Stimulated activated CD8-positive, alpha-beta memory T cell treated with anti-CD3 and anti-CD28 coated beads, Interleukin-15, amount 100 ng/mL, for 24 hours (primary cell): Measurements from ENCODE around the gene NPSR1.
"Not testable (repeated sequence)": the region's sequence is repeated elsewhere in the genome, so short reads cannot be mapped to it uniquely, and the experiment has no call there.

Experiments
- DNase-seq: peaks from one replicate; pipeline ENCODE4 v3.0.0-alpha.2; 2020; ENCODE audit warnings: low read depth

Gene NPSR1

DNA sequence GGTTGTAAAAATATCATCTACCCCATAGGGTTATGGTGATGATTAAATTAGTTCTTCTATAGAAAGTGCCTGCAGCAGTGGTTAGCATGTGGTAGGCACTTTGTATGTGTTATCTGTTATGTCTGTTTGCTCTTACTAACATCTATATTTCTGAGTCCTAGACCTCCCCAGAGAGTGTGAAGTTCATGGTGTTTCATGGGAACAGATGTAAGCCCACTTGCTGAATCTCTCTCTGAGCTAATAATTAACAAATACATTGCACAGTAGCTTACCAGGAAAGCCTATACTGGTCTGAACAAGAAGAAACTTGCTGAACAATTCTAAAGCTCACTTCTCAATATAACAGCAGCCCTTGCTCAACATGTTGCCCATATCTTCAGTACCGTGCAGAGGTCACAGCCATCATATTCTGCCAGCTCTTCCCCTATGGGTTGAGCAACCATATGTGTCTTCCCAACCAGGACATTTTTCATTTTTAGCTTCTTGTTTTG, 100.1 kb downstream of the NPSR1 start:
- DNase-seq, result no peak

DNA sequence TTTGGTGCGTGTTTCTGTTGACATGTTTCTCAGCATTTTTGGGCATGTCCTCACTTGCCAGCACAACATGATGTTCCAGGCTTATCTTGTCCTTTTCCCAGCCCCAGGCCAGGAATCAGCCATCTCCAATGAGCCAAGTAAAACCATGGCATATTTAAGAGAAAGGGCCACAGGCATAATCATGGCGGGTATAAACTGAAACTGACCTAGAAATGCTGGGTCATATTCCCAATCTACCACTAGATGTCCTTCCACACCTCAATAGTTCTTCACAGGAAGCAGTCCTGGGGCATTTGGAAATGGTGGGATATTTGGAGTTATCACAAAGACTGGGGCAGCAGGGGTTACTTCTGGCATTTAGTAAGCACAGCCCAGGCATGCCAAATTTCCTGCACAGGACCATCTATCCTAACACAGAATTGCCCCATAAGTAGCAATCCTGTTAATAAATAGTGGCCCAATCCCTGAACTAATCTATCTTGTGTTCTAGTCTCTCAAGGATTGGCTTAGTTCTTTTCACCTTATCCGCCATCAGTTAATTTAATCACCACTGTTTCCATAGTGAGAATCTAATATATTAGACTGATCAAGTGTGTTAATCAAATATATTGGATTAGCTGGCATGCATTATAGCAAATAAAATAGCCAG, 101.6 kb downstream of the NPSR1 start:
- DNase-seq, result no peak

DNA sequence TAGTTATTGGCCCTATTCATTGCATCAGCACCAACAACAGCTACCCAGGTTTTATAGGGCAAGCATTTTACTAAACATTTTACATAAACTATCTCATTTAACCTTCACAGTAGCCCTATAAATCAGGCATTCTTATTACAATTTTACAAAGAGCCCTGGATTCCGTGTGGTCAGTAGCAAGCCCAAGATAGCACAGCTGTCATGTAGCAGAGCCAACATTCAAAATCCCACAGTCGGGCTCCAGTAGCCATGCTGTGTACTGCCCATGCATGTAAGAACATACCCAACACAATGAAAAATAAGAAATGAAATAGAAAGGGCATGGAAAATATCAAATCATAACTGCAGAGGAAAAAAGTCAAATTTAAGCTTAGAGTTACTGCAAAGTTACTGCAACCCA, 102.3 kb downstream of the NPSR1 start:
- DNase-seq, result no peak

DNA sequence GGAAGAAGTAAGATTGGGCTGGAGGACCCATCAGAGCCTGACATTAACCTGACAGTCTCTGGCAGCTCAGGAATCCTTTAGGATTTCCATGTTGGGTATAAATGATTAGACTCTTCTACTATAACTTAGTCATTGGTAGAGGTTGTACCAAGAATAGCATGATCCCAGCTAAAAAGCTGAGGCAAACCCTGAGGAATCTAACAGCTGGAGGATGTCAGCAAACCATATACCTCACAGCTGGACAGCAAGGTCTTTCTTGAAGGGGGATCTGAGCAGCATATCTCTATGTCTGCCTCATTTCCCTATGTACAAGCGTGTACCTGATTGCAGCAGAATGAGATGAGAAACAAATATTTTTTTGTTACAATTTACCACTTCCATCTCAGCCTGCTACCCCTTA, 103.2 kb downstream of the NPSR1 start:
- DNase-seq, result no peak

DNA sequence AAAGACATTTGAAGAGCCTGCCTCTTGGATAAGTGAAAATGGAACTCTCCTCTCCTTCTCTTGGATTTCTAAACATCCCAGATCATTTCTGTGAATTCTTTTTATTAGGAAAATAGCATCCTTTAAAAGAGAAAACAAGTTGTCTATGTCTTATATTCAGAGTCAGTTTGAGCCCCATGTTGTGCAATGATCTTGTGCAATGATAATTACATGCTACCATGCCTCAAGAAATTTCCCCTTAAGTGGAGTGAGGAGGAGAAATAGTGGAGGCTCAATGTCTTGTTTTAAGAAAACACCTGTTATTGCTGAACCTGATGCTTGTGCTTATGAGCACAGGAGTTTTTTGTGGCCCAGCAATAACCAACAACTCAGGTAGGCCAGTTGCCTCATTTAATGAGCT, 103.6 kb downstream of the NPSR1 start:
- DNase-seq, result no peak

DNA sequence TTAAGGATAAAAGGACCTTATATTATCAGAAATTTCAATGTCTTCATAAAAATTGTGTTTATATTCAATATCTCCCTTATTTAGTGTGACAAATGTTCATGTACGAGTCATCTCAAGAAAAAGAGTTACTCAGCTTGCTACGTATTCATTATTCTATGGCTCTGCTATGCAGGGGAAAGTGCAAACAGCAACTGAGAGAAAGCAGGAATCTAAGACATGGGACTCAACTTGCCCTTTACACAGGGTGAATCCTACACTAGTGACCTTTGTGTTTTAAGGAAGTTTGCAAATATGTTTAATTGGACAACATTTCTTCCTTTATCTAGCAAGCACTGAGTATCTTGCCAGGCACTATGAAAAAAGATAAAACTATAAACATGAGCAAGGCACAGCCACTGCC, 104.7 kb downstream of the NPSR1 start:
- no peak for DNase-seq

DNA sequence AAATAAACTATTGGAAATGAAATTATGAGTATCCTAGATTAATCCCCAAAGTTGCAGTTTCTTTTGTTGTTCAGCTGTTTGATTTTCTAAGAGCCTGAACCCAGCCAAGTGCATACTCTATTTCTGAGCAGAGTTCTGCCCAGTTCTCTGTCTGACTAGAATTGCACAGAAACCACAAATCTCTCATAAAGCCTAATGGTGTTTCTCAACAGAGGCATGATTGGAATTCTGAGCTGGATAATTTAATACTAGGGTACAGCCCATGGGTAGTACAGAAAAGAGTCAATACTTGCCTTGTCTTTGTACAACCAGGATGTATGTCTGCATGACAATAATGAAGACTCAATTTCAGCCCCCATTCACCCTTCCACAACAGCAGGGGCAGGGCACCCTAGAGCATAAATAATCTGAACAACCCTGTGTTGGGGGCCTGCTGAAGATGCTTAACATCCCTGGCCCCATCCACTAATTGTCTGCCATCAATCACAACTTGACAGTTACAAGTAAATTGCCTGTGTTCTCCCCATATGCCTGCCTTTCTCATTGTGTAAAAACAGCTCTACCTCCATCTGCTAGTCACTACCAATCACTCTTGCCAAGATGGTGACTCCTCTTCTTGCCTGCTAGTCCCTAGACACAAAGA, 114.4 kb downstream of the NPSR1 start:
- no peak for DNase-seq

DNA sequence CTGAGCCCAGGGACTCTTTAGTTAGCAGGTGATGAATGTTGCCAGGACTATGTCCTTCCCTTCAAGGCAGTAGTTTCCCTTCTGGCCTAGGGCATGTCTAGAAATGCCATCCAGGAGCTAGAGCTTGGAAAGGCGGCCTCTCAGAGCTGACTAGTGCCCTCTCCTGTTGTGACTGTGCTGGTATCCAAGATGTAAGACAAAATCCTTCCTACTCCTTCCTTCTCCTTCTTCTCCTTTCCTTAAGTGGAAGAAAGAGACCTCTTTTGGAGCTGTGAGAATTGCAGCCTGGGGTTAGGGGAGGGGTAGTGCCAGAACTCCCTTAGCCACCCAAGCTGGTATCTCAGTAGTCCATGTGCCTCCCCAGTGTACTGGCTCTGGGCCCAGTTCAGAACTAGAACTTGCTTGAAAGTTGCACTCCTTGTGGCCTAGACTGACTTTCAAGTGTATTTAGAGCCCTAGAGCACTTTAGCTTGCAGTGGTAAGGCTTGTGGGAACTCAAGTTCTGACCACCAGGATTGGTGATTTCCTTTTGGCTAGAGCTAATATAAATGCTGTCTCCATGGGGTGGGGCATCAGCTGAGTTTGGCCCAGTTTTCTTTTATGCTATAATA, 118.8 kb downstream of the NPSR1 start:
- no peak for DNase-seq

DNA sequence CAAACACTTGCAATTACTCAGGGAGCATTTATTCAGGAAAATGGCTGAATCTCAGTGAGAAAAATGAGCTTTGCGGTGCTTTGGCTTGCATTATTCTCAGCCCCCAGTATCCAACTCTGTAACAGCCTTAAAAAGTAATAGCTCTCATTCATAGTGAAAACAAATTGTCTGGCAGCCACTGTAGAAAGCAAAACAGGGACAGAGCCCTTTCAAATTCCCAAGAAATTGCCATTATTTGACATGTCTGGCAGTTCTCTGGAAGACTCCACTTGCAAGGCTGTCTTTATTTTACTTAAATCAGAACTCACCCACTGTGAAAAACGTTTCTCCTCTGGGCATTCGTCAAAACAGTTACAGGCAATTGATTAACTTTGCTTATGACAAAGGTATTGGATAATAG, 122.5 kb downstream of the NPSR1 start:
- no peak for DNase-seq

DNA sequence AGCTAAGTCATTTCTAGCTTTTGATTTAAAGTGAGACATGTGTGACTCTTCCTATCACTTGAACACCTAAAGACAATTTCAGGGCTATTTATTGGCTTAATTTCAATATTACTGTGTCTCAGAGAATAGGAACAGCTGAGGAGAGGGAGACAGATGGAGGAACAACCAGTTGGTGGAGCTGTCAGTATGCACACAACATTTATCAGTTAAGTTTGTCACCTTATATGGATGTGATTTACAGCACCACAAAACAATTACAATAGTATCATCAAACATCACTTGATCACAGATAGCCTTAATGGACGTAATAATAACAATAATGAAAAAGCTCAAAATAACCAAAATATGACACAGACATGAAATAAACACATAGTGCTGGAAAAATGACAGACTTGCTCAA, 129.6 kb downstream of the NPSR1 start:
- no peak for DNase-seq

DNA sequence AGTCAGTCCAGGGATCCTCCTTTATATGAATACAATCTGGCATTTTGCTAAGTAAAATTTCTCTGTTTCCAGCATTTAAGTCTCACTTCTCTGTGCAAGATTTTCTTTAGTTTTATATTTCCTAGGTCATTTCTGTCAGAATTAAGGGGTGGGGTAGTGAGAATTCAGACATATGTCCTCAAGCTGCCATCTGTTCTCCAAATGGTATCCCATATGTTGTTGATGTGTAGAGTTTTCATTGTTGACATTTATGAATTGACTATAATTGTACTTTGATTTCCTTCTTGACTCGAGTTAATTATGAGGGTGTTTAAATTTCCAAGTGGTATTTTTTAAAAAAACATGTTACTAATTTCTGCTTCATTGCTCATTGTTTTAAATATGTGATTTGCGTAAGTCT, 148.8 kb downstream of the NPSR1 start:
- DNase-seq, result no peak

DNA sequence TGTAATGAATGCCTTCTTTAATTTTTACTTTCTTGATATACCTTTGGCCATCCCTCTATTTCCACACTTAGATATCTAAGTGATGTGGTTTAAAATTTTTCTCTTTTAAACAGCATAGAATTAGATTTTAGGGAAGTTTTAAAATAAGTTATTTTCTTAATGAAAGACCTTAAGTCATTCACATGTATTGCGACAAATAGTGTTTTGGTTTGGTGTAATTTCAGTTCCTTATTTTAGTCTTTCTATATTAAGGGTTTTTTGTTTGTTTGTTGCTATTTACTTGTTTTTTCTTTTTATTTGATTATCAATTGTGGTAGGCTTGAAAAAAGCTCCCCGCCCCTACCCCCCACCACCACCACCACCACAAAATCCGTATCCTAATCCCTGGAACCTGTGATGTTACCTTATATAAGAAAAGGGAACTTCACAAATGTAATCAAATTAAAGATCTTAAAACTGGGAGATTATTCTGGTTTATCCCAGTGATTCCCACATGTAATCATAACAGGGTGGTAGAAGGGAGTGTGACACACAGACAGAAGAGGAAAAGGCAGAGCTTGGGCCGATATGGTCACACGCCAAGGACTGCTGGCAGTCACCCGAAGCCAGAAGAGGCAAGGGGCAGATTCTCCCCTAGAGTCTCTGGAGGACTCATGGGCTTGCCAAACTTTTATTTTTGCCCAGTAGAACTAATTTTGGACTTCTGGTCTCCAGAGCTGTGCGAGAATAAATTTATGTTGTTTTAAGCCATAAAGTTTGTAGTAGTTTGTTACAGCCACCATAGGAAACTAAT, 149.7 kb downstream of the NPSR1 start:
- DNase-seq, result no peak

DNA sequence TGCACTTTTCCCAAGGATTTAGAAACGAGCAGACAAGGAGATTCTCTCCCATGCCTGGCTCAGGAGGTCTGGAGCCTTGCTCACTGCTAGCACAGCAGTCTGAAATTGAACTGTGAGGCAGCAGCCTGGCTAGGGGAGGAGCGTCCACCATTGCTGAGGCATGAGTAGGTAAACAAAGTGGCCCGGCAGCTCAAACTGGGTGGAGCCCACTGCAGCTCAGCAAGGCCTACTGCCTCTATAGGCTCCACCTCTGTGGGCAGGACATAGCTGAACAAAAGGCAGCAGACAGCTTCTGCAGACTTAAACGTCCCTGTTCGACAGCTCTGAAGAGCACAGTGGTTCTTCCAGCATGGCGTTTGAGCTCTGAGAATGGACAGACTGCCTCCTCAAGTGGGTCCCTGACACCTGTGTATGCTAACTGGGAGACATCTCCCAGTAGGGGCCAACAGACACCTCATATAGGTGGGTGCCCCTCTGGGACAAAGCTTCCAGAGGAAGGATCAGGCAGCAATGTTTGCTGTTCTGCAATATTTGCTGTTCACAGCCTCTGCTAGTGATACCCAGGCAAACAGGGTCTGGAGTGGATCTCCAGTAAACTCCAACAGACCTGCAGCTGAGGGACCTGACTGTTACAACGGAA, 156.3 kb downstream of the NPSR1 start:
- not testable (repeated sequence) for DNase-seq

DNA sequence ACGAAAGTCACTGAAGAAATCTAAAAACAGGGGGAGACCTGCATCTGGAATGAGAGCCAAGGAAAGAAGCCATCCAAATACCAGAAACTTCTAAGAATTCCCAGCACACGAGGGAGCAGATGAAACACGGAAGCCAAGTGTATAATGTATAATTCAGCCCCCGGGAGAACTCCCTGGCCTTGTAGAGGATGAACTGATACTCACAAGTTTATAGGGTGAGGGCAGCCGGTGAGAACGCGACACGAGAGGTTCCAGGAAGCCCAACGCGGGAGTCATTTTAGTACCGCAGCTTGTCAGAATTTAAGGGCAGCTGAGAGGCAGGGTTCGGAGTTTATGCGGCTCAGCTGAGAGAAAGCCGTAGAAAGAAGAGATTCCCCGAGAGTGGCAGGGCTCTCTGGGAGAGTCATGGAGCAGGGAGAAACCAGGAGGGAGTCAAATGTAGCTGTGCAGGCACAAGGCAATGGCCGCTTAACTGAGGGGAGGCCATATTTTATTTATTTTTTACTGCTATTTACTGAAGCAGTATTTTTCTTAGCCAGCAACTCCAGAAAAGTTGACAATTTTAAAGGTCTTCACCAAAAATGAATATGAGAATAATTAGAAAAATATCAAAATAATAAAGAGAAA, 164.0 kb downstream of the NPSR1 start:
- no peak for DNase-seq

DNA sequence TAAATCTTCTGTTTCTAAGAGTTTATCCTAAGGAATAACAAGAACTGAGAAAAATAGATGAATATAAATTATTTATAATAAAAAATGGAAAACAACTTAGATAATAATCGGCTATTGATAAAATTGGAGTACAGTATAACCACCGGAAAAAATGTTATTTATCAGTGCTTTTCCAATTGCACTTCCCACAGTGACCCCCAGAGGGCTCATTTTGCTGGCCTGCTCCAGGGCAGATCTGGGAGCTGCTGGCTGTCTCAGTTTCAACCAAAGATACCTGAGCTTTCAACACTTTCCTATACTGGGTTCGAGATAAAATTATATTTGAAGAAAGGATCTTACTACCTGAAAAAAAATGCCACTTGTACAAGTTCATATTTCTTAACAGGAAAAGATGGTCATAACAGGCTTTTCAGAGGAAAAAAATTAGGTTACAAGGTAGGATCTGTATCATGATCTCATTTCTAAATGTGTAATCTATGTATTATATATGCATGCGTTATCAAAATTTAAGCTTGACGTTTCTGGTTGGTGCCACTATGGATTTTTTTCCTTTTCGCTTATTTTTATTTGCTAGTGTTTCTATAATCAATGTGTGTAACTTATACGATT, 165.7 kb downstream of the NPSR1 start:
- DNase-seq, result peak; percentile 24

DNA sequence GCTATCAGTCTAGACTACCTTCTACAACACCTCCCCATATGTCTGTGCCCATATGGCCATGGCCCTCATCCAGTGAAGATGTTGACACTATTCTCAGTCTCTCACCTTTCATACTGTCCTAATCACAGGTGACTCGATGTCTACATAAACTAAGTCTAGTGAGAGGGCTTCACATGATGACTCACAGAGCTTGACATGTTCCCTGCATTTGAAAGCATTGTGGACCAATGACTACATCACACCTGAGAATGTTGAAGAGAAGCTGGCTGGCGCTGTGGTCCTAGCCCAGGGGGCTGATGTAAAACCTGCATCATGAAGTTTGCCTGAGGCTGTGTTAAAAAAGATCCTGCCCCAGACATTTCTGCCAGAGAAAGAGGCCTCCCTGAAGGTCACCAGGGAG, 167.2 kb downstream of the NPSR1 start:
- DNase-seq, result no peak

DNA sequence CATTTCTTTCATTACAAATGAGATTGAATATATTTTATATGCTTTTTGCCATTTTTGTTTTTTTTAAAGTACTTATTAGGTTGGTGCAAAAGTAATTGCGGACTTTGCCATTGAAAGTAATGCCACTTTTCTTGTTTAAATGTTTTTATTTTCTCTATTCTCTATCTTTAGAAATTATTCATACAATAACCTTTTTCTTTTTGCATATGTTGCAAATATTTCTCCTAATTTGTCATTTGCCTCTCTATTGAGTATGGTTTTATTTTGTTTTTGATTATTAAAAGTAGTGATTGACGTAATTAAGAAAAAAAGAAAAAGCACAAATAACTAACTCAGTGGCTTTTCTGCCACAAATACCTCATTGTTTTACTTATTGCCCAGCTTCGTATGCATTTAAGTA, 172.4 kb downstream of the NPSR1 start:
- DNase-seq, result no peak

DNA sequence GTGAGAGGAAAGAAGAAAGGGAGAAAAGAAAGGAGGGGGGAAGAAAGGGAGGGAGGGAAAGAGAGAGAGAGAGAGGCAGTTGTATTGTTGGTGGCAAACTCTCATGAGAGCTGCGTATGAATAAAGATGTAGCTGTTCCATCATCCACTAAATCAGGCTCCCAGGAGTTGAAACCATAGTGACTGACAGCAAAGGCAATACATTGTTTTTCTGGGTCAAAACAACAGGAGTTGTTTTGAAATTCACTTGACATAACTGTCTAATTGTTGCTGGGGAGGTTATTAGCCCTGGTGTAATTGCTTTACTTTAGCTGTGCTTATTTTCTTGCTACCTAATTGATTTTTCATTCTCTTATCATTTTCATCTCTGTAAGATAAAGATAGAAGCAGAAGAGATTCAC, 173.4 kb downstream of the NPSR1 start:
- no peak for DNase-seq

DNA sequence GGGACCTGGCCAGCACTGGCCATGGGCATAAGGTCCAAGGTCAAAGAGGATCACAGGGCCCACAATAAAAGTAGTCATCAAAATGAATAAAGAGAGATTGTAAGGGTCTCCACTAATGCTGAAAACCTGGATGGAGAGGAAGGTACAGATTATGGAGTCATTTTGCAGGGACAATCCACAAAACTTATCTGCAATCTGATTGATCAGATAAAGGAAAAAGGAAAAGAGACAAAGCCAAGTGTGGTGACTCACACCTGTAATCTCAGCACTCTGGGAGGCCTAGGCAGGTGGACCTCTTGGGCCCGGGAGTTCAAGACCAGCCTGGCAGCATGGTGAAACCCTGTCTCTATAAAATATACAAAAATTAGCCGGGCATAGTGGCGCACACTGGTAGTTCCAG, 174.0 kb downstream of the NPSR1 start:
- no peak for DNase-seq

DNA sequence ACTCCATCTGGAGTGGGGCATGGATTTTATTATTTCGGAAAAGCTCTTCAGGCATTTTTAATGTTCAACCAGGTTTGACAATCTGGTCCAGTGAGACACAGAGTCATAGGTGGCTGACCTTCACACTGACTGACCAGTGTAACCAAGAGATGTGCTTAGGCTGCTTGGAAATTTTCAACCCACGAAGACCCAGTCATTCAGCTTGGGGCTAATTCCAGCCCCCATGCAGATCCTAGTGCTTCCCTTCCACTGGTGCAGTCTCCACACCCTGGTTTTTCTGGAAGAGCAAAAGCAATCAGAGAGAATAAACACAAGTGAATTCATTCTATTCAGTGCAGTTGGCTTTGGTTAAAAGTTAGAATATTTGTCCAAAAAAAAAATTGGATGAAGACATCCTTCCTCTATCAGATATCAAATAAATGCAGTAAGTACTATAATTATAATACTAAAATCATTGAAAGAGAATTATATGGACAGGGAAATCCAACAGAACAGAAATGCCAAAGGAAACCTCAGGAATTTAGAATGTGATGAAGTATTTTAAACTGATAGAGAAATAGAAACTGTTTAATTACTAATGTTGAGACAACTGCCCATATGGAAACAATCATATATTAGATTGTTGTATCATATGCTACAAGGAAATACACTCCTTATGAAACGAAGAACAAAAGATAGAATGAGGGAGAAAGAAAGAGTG, 178.0 kb downstream of the NPSR1 start:
- no peak for DNase-seq

DNA sequence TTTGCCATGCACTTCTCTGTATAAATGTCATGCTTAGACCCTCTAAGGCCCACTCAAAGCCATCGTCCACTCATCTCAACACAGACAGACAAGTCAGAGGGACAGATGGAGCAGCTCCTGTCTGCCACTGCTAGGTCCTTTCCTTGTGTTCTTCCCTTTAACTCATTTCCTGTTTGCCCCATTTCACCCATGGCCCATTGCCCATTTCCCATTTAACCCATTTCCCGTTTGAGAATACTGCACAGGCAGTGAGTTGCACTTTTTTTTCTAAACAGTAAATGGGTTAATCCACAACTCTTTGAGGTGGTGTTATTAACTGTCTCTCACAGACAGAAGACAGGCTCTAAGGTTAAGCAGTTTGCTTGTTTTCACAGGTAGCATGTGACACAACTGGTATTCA, 179.3 kb downstream of the NPSR1 start:
- no peak for DNase-seq
